NCI-H128 (cell line): ENCODE results near the gene ZBTB46.
A peak's percentile ranks its signal among the peaks of the same experiment; 100 is the strongest.

Source experiments
- DNase-seq: peaks from one replicate; lab custom pipeline; 2025; ENCODE audit not compliant: unreplicated experiment; lab: John Stamatoyannopoulos, UW

ZBTB46 gene

DNA sequence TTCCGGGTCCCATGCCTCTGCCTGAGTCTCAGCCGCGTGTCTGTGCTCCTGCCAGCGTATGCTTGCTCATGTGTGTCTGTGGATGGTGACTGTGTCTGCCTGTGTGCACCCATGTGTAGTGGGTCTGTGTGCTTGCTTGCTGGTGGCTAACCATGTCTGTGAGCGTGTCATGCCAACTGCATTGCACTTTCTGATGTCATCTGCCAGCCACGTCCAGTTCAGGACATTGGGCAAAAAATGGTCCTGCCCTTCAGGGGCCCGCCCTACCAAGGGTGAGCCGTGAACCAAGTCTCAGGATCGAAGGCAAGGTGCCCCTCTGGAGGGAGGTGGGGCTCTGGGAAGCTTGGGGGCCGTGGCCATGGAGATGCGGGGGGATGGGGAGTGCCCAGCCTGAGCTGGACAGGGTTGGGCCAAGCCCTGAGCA lies 9.4 kb upstream of the ZBTB46 start:
- DNase-seq, result no peak

DNA sequence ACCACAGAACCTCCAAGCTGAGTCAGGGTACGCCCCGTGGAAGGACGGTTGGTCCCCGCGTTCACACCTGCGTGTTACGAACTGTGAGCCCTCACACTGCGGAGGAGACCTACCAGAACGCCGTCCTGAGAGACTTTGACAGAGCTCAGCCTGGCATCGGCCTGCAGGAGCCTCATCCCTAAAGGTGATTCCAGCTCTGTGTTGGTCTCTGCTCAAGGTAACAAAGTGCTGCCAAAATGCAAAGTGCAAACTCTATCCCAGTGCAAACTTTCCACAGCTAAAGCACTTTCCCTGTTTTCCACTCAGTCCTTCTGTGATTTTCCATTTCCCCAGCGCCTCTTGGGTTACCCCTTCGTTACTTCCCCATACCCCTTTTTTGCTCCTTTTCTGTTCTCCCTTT lies 8.6 kb upstream of the ZBTB46 start:
- DNase-seq, result no peak

DNA sequence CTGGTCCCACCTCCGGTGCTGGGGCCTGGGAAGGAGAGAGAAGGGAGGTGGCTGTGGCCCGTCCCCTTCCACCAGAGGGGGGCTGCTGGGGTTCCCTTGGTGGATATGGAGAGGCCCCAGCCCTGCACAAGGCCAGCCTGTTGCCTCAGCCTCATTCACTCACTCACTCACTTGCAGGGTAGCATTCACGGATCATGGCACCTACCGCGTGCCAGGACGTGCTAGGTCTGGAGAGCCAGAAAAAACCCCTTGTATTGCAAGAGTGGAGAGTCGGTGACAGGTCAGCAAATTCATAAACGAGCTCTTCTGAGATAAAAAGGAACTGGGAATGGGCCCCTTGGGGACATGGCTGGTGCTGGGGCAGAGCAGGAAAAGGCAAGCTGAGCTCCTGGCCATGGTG lies 6.4 kb upstream of the ZBTB46 start:
- DNase-seq, result no peak

DNA sequence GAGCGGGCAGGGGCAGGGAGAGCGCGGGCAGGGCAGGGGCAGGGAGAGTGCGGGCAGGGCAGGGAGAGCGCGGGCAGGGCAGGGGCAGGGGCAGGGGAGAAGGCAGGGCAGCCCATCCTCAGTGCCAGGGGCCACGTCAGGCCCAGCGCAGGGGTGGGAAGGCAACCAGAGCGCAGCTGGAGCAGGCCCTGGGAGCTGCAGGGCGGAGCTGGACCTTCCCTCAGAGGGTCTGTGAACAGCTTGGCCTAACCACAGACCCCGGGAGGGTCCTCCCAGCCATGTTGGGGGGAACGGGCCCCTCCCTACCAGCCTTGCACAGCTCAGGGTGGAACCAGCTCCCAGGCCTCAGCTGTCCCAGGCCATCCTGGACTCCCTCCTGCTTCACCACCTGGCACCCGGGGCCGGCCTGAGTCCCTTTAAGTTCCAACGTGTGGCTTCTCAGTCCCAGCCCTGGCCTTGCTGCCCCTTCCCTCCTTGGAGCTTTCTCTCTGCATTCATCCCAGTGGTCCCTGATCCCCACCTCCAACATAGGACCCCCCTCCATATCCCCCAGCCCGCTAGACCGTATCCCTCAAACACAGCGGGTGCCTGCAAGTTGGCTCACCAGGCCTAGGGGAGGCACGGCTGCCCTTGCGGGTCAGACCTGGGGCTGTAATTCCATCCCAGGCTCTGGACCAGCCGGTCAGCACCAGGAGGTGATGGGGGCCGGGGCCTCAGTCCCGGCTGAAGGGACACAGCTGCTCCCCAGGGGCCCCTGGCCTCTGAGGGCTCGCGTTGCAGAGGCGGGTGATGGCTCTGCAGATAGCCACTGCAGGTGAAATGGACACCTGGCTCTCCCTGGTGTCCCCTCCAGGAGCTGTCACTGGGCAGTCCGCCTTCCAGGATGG lies 5.6 kb upstream of the ZBTB46 start:
- DNase-seq, result no peak

DNA sequence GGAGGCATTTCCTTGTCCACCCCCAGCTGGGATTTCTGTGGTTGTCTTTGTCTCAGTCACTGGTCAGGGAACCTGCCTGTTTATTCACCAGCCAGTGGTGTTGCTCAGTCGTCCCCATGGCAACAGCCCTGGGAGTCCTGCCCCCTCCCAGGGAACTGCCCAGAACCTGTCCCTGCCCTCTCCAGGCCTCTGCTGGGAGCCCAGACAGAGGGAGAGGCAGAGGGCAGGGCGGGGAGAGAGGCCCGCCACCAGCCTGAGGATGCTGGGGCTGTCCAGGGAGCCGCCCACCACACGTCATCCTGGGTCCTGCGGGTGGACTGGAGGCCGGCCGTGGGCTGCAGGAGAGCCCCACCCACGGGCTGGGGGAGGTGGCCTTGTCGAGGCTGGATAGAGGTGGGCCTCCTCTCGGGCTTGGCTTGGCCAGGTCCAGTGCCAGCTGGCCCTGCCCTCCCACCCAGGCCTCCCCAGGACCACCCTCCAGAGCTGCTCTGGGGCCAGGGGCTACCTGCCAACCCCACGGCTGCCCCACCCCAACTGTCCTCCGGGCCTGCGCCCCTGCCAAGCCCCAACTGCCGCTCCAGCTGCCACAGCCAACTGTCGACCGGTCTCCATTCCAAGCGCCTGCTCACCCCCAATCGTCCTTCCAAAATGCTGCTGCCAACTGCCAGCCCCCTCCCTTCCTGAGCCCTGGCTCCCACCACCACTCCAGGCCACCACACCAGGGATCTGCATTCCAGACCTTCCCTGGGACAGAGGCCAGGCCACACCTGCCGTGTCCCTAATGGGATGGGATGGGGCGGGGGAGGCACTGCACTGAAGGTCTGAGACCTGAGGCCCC lies 4.2 kb upstream of the ZBTB46 start:
- DNase-seq, result peak; percentile 22

GRCh38 chr20:63834491-63834880 lies 3.4 kb upstream of the ZBTB46 start:
- no peak for DNase-seq

DNA sequence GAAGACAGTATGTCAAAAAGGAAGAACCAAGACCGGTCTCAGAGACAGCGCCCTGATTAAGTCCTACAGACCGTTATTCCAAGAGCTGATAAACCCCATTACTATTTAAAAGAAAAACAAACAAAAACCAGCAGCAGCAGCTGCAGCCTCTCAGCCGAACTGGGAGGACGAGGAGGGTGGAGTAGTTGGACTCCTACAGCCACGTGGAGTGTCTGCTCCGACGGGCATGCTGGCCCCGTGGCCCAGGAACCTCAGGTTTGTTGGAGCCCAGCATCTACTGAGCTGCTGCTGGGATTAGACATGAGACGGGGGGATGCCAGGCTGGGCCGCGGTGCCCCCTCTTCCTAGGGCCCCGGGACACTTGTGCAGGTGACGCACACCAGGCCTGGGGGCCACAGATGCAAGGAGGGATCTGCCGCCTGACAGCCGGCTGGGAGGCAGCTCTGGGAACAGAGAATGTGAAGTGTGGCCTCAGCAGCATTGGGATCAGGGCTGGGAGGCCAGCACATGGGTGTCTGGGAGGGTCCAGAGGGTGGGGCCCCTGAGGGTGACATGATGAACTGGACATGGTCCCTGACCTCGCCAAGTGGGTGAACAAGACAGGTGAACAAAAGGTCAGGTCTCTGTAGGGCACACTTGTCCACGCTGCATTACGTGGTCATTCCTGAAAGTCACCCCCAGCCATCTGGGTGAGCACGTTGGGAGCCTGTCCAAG lies 2.9 kb upstream of the ZBTB46 start:
- DNase-seq, result no peak

DNA sequence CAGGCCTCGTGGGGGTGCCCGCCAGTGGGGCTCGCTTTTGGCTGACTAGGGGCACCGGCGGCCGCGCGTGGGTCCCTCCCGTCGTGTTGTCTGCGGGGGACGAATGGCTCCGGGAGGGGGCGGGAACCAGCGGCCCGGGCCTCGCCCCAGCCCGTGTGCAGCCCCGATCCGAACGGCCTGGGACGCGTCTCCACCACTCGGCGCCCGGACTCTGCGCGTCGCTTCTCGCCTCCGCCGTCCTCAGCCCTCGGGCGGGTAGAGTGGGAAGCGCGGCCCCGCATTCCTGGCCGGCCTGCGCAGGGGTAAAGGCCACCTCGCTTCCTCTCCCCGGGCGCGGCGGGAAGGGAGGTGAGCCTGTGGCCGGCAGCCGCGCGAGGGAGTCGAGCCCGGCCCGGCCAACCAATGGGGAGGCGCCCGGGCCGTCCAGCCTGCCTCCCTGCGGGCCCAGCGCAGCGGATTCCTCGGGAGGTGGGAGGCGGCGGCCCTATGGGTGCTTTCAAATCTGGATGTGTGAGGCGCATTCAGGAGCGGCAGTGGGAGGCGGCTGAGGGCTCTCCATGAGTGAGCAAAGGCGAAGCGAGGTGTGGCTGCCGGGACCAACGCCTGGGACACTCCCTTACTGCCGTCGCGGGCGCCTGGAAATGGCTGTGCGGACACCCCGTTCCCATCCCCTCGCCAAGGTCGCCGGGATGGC lies 1.1 kb upstream of the ZBTB46 start:
- no peak for DNase-seq

DNA sequence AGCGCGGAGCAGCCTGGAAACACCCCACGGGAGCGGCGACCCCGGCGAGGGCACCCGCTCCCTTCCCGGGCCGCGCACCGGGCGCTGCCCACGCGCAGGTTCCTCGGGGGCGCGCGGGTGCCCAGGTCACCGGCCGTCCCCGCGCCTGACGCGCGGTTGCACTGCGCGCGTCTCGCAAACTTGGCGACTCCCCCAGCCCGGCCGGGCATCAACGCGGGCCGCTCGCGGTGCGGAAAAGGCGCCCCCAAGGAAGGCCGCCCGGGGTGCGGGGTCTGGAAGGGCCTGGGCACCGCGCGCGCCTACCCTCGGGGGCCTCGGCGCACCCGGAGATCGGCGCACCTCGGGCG lies 555 bp upstream of the ZBTB46 start:
- DNase-seq, result no peak

- peak; percentile 35 for DNase-seq
These were observed 874 bp downstream of the ZBTB46 start for GRCh38 chr20:63829945-63830835.

DNA sequence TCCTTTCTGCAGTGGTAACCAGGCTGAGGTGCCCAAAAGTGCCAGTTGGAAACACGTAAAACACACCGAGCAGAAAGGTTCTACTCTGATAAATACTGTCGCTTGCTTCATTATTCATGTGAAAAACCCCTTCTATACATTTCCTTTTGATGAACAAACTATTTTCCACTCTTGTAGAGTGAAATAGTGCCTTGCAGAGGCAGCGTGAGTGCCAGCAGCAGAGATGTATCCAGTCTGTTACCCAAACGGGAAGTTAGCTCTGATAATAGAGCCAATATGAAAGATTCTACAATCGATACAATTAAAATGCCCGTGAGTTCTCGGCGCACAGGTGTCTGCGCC lies 1.5 kb downstream of the ZBTB46 start:
- DNase-seq, result no peak

- DNase-seq, result no peak
These were observed 2.1 kb downstream of the ZBTB46 start for GRCh38 chr20:63828951-63829350.

GRCh38 chr20:63828545-63828944 lies 2.5 kb downstream of the ZBTB46 start:
- no peak for DNase-seq

- DNase-seq, result no peak
These were observed 2.9 kb downstream of the ZBTB46 start for GRCh38 chr20:63828124-63828523.

GRCh38 chr20:63826753-63827152 lies 4.3 kb downstream of the ZBTB46 start:
- DNase-seq, result no peak

DNA sequence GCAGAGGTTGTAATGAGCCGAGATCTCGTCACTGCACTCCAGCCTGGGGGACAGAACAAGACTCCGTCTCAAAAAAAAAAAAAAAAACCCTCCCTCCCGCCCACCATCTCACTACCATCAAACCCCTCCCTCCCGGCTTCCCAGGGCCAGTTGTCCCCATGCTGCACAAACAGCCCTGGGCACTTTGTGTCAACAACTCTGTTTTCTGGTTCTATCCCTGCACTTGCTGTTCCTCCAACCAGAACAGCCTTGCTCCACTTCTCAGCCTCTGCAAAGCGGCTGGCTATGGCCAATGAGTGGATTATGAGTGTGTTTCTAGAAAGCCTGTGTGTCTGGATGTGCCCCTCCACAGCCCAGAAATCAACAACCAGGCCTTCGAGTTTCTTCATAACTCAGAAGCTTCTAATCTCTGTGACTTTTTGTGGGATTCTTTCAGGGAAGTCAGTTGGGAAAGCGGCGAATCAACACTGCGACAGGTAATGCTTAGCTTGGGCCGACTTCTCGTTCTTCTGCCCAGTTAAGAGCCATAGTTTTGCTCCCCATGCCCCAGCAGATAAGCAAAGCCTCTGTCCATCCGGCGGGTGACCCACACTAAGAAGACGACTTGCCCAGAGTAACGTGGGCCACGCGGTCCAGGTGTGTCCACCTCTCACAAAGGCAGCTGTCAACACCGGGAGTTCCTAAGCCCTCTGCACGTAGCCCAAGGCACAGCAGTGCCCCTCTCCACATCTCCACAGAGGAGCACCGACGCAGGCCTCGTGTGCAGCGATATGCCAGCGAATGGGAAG lies 5.5 kb downstream of the ZBTB46 start:
- DNase-seq, result no peak

DNA sequence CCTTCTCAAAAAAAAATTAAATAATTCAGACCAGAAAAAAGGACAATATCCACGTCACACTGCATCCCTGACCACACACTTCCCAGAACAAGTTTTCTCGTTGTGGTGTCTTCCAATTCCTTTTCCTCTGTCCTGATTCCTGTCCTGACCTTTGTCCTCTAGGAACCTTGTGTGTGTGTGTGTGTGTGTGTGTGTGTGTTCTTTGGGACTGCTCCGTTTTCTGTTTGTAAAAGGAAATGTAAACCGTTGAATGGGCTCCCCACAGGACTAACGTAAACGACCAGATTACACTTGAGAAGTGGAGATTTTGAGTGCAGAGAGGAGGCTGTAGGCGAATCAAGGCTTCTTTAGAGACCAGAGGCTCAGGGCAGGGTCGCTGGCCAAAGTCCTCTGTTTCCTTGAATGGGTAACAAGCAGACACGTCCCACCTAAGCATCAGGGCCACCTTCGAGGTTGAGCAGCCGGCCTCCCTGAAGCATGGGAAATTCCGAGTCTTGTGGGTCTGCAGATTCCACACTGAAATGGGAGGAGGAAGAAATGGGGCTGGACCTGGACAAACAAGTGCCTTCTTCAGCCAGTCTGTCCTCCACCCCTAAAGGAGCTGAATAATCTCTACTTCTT lies 7.3 kb downstream of the ZBTB46 start:
- no peak for DNase-seq

GRCh38 chr20:63822276-63822696 lies 8.8 kb downstream of the ZBTB46 start:
- no peak for DNase-seq

DNA sequence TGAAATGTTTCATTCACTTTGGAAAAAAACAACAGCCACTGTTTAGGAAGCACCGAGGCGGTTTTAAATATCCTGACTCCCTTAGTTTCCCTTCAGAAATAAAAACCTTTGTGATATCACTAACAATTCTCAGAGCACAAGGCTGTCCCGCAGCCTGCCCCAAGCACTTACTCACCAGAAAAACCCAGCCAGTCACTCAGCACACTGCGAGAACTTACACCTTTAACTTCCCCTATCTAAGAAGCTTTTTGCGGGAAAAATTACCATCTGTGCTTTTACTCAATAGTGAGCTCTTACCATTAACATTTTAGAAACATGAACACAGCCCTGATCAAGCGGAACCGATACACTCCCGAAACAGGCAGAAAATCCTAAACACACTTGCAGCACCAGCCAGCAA lies 9.3 kb downstream of the ZBTB46 start:
- DNase-seq, result no peak
